ENCODE measurements around the gene NFKB2.

Gene NFKB2

GRCh38 chr10:102395400-102396316 lies at the start of gene NFKB2:
TSS of gene NFKB2 (plus strand) at chr10:102395705. CDS start at chr10:102395960, 255 bp downstream.
- DNase-seq (ENCODE audit: low read depth in 2 of 2): peak; percentile 84 to 89

- DNase-seq (ENCODE audit: low read depth in 2 of 2): no peak
Measured at GRCh38 chr10:102347236-102347828, 48.2 kb upstream of the NFKB2 start.

GRCh38 chr10:102352066-102352715 lies 43.3 kb upstream of the NFKB2 start:
- peak; percentile 27 to 52 for DNase-seq (ENCODE audit: low read depth in 2 of 2)

- no peak for DNase-seq (ENCODE audit: low read depth in 2 of 2)
Measured at GRCh38 chr10:102354451-102354850, 41.1 kb upstream of the NFKB2 start.

GRCh38 chr10:102358712-102359382 lies 36.7 kb upstream of the NFKB2 start:
- no peak for DNase-seq (ENCODE audit: low read depth in 2 of 2)

- no peak for DNase-seq (ENCODE audit: low read depth in 2 of 2)
Measured at GRCh38 chr10:102367441-102367840, 28.1 kb upstream of the NFKB2 start.

GRCh38 chr10:102368077-102368476 lies 27.4 kb upstream of the NFKB2 start:
- DNase-seq (ENCODE audit: low read depth in 2 of 2): no peak

- no peak for DNase-seq (ENCODE audit: low read depth in 2 of 2)
Measured at GRCh38 chr10:102371295-102371694, 24.2 kb upstream of the NFKB2 start.

- DNase-seq (ENCODE audit: low read depth in 2 of 2): no peak
Measured at GRCh38 chr10:102375250-102375649, 20.3 kb upstream of the NFKB2 start.

GRCh38 chr10:102375867-102376266 lies 19.6 kb upstream of the NFKB2 start:
- no peak for DNase-seq (ENCODE audit: low read depth in 2 of 2)

- DNase-seq (ENCODE audit: low read depth in 2 of 2): no peak
Measured at GRCh38 chr10:102376901-102377300, 18.6 kb upstream of the NFKB2 start.

- no peak for DNase-seq (ENCODE audit: low read depth in 2 of 2)
Measured at GRCh38 chr10:102379383-102379782, 16.1 kb upstream of the NFKB2 start.

GRCh38 chr10:102381983-102382382 lies 13.5 kb upstream of the NFKB2 start:
- DNase-seq (ENCODE audit: low read depth in 2 of 2): no peak

GRCh38 chr10:102382871-102383270 lies 12.6 kb upstream of the NFKB2 start:
- no peak for DNase-seq (ENCODE audit: low read depth in 2 of 2)

- DNase-seq (ENCODE audit: low read depth in 2 of 2): no peak
Measured at GRCh38 chr10:102384053-102384452, 11.5 kb upstream of the NFKB2 start.

- no peak for DNase-seq (ENCODE audit: low read depth in 2 of 2)
Measured at GRCh38 chr10:102384606-102385429, 10.7 kb upstream of the NFKB2 start.

GRCh38 chr10:102389894-102390293 lies 5.6 kb upstream of the NFKB2 start:
- DNase-seq (ENCODE audit: low read depth in 2 of 2): no peak

- DNase-seq (ENCODE audit: low read depth in 2 of 2): no peak
Measured at GRCh38 chr10:102392306-102392705, 3.2 kb upstream of the NFKB2 start.

- DNase-seq (ENCODE audit: low read depth in 2 of 2): no peak
Measured at GRCh38 chr10:102393411-102394078, 2.0 kb upstream of the NFKB2 start.

GRCh38 chr10:102394079-102394800 lies 1.3 kb upstream of the NFKB2 start:
- peak; percentile 98 for DNase-seq (ENCODE audit: low read depth in 2 of 2)
